Panc1 (cell line): ENCODE results near the gene SPOCK1. TPM values are rescaled to one million over a fixed set of nuclear protein-coding genes. Genes with fewer than 3 reads are reported as not detected.
"Not testable (repeated sequence)": the region's sequence is repeated elsewhere in the genome, so short reads cannot be mapped to it uniquely, and the experiment has no call there.

Experiments
- ATAC-seq: fragments of 200-7000 bp; cut with Tn5 transposase; 2 replicates; pipeline ENCODE4 v1.9.1; 2020; ENCODE audit warnings: mild to moderate bottlenecking, moderate library complexity
- BruUV-seq: library from RNA; stranded (reverse); fragments of 400-500 nt; replicated peaks from 2 replicates; lab custom pipeline; 2021; lab: Mats Ljungman, UMichigan
- CTCF ChIA-PET: fragments of 300-600 bp; sonication (Branson Sonifier 250); formaldehyde crosslinking; loops from one replicate; lab custom pipeline; 2022; ENCODE audit warnings: antibody characterized with exemption; lab: Charles Lee
- POLR2A ChIA-PET: fragments of 300-600 bp; sonication (Branson Sonifier 250); formaldehyde crosslinking; loops from one replicate; lab custom pipeline; 2022; ENCODE audit warnings: antibody characterized with exemption; lab: Charles Lee
- DNase-seq: peaks from one replicate; pipeline ENCODE4 v3.0.0-alpha.2; 2010; ENCODE audit warnings: low read depth, low spot score
- H3K27ac ChIP-seq: 2 replicates; pipeline ENCODE4 v1.5.1; 2011; ENCODE audit warnings: mild to moderate bottlenecking, low read length, inconsistent platforms
- H3K27me3 ChIP-seq: fragments of 200-500 bp; sonication (Bioruptor generic); 2 replicates; pipeline ENCODE4 v1.6.0; 2014; ENCODE audit warnings: low read length, inconsistent platforms; ENCODE audit not compliant: control insufficient read depth, insufficient read depth
- H3K36me3 ChIP-seq: fragments of 200-500 bp; sonication (Bioruptor generic); 2 replicates; pipeline ENCODE4 v1.5.1; 2014; ENCODE audit warnings: inconsistent platforms, mild to moderate bottlenecking, low read length, moderate library complexity; ENCODE audit not compliant: control insufficient read depth, insufficient read depth
- H3K4me1 ChIP-seq: 2 replicates; pipeline ENCODE4 v1.5.1; 2011; ENCODE audit warnings: inconsistent platforms, mild to moderate bottlenecking, low read length, moderate library complexity; ENCODE audit not compliant: control insufficient read depth, insufficient read depth
- H3K4me3 ChIP-seq, 2 experiments: 2 replicates each; pipeline ENCODE4 v1.5.1; 2011 to 2012; ENCODE audit warnings: low read depth in 2 of 2, low read length in 2 of 2, mild to moderate bottlenecking in 2 of 2, inconsistent platforms in 1 of 2, moderate library complexity in 1 of 2
- H3K9me3 ChIP-seq: fragments of 200-500 bp; sonication (Bioruptor generic); 2 replicates; pipeline ENCODE4 v1.5.1; 2014; ENCODE audit warnings: low read depth, mild to moderate bottlenecking, inconsistent platforms, low read length, moderate library complexity; ENCODE audit not compliant: control insufficient read depth, insufficient read depth
- CTCF ChIP-seq: fragments of 450-650 bp; IDR thresholded peaks from 2 replicates; pipeline ENCODE4 v1.5.1; 2017; ENCODE audit warnings: mild to moderate bottlenecking
- POLR2AphosphoS5 ChIP-seq: IDR thresholded peaks from 2 replicates; pipeline ENCODE4 v1.6.1; 2012; ENCODE audit warnings: mild to moderate bottlenecking, low read depth, low read length, moderate library complexity
- REST ChIP-seq, 2 experiments: IDR thresholded peaks; 2 replicates each; pipeline ENCODE4 v1.6.1; 2011 to 2012; ENCODE audit warnings: low read depth in 2 of 2, control low read depth in 1 of 2, low read length in 1 of 2, mild to moderate bottlenecking in 1 of 2, moderate library complexity in 1 of 2; ENCODE audit not compliant: insufficient read depth in 1 of 2
- SIN3A ChIP-seq: IDR thresholded peaks from 2 replicates; pipeline ENCODE4 v1.6.1; 2012; ENCODE audit warnings: low read depth, mild to moderate bottlenecking, low read length, moderate library complexity, borderline replicate concordance; ENCODE audit not compliant: insufficient read depth
- TCF7L2 ChIP-seq: IDR thresholded peaks from 2 replicates; pipeline ENCODE4 v1.6.1; 2011; ENCODE audit warnings: mild to moderate bottlenecking, low read depth, low read length, inconsistent platforms
- in situ Hi-C: cut with HindIII; loops from 2 replicates; pipeline ENCODE4 v1.10.0; 2016; ENCODE audit warnings: low sequenced_read_pairs, low pct_unique_long_range_greater_than_20kb
- intact Hi-C: fragments of 100-400 bp; cut with micrococcal nuclease; formaldehyde crosslinking; loops from one replicate; pipeline ENCODE4 v1.10.0; 2022; ENCODE audit not compliant: unreplicated experiment
- total RNA-seq: library from RNA; stranded (reverse); gene quantifications from one replicate; pipeline ENCODE4 v1.2.1, GENCODE V29; 2021; ENCODE audit not compliant: unreplicated experiment

SPOCK1 gene
- total RNA-seq, 1 experiment from 2014 or later, result 15.6 TPM

- Histone ChIP-seq H3K9me3 (no peaks in the 10 kb centered on the region), H3K27me3 (no peaks in the 10 kb centered on the region; the same call in 1 of the 2 replicates), H3K4me1 (no peaks in the 10 kb centered on the region), H3K27ac (no peak overlapping the region), H3K36me3 (no peaks in the 10 kb centered on the region), H3K4me3 (no peak overlapping the region)
- in situ Hi-C loops, result no loop called here
- ATAC-seq (no peak), DNase-seq (no peak)
- POLR2A ChIA-PET, result no interaction called here
- CTCF ChIA-PET, result no interaction called here
- intact Hi-C loops, result no loop called here
- TF ChIP-seq SIN3A, result no peak
- TF ChIP-seq REST (IDR thresholded peaks at IDR 0.05; ENCODE audit: insufficient read depth in 1 of 2, low read depth in 2 of 2, low read length in 1 of 2), result no peak
- TF ChIP-seq TCF7L2, result no peak
- no peak for TF ChIP-seq CTCF
- TF ChIP-seq POLR2AphosphoS5, result no peak
- no TSS peak for BruUV-seq
These were observed 541.7 kb downstream of the SPOCK1 start for GRCh38 chr5:136957428-136957827.

GRCh38 chr5:136954142-136954541 lies 545.0 kb downstream of the SPOCK1 start:
- ATAC-seq, H3K36me3 ChIP-seq: not testable (repeated sequence)

GRCh38 chr5:136953346-136954069 lies 545.6 kb downstream of the SPOCK1 start:
- H3K27ac ChIP-seq, H3K9me3 ChIP-seq, H3K4me1 ChIP-seq, ATAC-seq, H3K4me3 ChIP-seq, H3K27me3 ChIP-seq, POLR2A ChIA-PET, in situ Hi-C loops, H3K36me3 ChIP-seq, CTCF ChIA-PET, intact Hi-C loops, DNase-seq, BruUV-seq: not testable (repeated sequence)

More at GRCh38 chr5:136954142-136954541, 545.0 kb downstream of the SPOCK1 start:
- in situ Hi-C loops, DNase-seq, H3K4me1 ChIP-seq, H3K27ac ChIP-seq, POLR2A ChIA-PET, H3K27me3 ChIP-seq, H3K4me3 ChIP-seq, BruUV-seq, H3K9me3 ChIP-seq, intact Hi-C loops, CTCF ChIA-PET: not testable (repeated sequence)
